ENCODE results near the gene AGL. TPM values are rescaled to one million over a fixed set of nuclear protein-coding genes. Genes with fewer than 3 reads are reported as not detected.
"Not testable (repeated sequence)": the region's sequence is repeated elsewhere in the genome, so short reads cannot be mapped to it uniquely, and the experiment has no call there.

AGL gene
- total and polyA plus RNA-seq, 11 donors, result 18.1 to 70.4 (median 49.8) TPM

GRCh38 chr1:99886841-99887240, 36.7 kb downstream of the AGL start:
- DNase-seq (no peak), ATAC-seq (no peak)
- TF ChIP-seq CTCF (IDR thresholded peaks at IDR 0.05), result no peak
- TF ChIP-seq POLR2A (IDR thresholded peaks at IDR 0.05), result no peak
- Histone ChIP-seq H3K27ac (no peak overlapping the region), H3K27me3 (no peaks in the 10 kb centered on the region), H3K9me3 (no peaks in the 10 kb centered on the region), H3K36me3 (peaks cover 0 to 99% (median 49%) of the 10 kb centered on the region in 9 donors), H3K4me3 (no peak overlapping the region), H3K4me1 (no peaks in the 10 kb centered on the region)
- intact Hi-C loops (cut with DNase I), result loop anchor here in 2 of 10 donors (10.0 kb wide), 2 partner anchors 258 to 268 kb away; no protein-coding TSS in a partner anchor

GRCh38 chr1:99887890-99888289, 37.7 kb downstream of the AGL start:
- ATAC-seq (no peak), DNase-seq (no peak)
- 90 to 98% (median 95%) methylated on average over 2 of the region's 2 CpGs for WGBS, 4 donors
- Histone ChIP-seq H3K36me3 (peaks cover 0 to 99% (median 49%) of the 10 kb centered on the region in 9 donors), H3K27ac (no peak overlapping the region), H3K4me1 (no peaks in the 10 kb centered on the region), H3K9me3 (no peaks in the 10 kb centered on the region), H3K27me3 (no peaks in the 10 kb centered on the region), H3K4me3 (no peak overlapping the region)
- intact Hi-C loops (cut with DNase I), result loop anchor here in 2 of 10 donors (10.0 kb wide), 2 partner anchors 257 to 267 kb away; no protein-coding TSS in a partner anchor
- TF ChIP-seq CTCF (IDR thresholded peaks at IDR 0.05) (no peak), POLR2A (IDR thresholded peaks at IDR 0.05) (no peak)

- TF ChIP-seq CTCF (IDR thresholded peaks at IDR 0.05), result no peak
- Histone ChIP-seq H3K36me3 (peaks cover 0 to 100% (median 56%) of the 10 kb centered on the region in 9 donors), H3K4me1 (no peaks in the 10 kb centered on the region), H3K27me3 (no peaks in the 10 kb centered on the region), H3K4me3 (no peak overlapping the region), H3K27ac (no peak overlapping the region), H3K9me3 (no peaks in the 10 kb centered on the region)
- no peak for ATAC-seq
- intact Hi-C loops (cut with DNase I), result loop anchor here in 1 of 10 donors (10.0 kb wide), 1 partner anchor 253 kb away; no protein-coding TSS in a partner anchor
- DNase-seq, result no peak
- WGBS, 4 donors, result 78 to 87% (median 84%) methylated on average over 1 of the region's 1 CpG
Measured at GRCh38 chr1:99891997-99892396, 41.8 kb downstream of the AGL start.

- Histone ChIP-seq H3K36me3 (peaks cover 0 to 68% (median 33%) of the 10 kb centered on the region in 9 donors), H3K9me3 (peaks cover 0 to 11% (median 0%) of the 10 kb centered on the region in 12 donors)
- H3K4me3 ChIP-seq, ATAC-seq, H3K27ac ChIP-seq, DNase-seq, H3K4me1 ChIP-seq, H3K27me3 ChIP-seq: not testable (repeated sequence)
- WGBS, 4 donors, result 95 to 99% (median 98%) methylated on average over 4 of the region's 4 CpGs
- intact Hi-C loops (cut with DNase I), result loop anchor here in 1 of 10 donors (10.0 kb wide), 1 partner anchor 242 kb away; no protein-coding TSS in a partner anchor
Measured at GRCh38 chr1:99903278-99903677, 53.1 kb downstream of the AGL start.

- TF ChIP-seq POLR2A (IDR thresholded peaks at IDR 0.05) (no peak), CTCF (IDR thresholded peaks at IDR 0.05) (no peak)
- H3K4me1 ChIP-seq, result no peaks in the 10 kb centered on the region
- H3K4me3 ChIP-seq, result no peak overlapping the region
- no peaks in the 10 kb centered on the region for H3K27me3 ChIP-seq
- H3K27ac ChIP-seq, result no peak overlapping the region
- DNase-seq (no peak), ATAC-seq (no peak)
- intact Hi-C loops (cut with DNase I), result loop anchor here in 1 of 10 donors (10.0 kb wide), 1 partner anchor 238 kb away; no protein-coding TSS in a partner anchor
- H3K9me3 ChIP-seq, result peaks cover 0 to 11% (median 0%) of the 10 kb centered on the region in 12 donors
- H3K36me3 ChIP-seq, result peaks cover 0 to 66% (median 26%) of the 10 kb centered on the region in 9 donors
Measured at GRCh38 chr1:99906535-99906934, 56.4 kb downstream of the AGL start.
